Measurements from ENCODE around the gene CIZ1.
"Not testable (repeated sequence)": the region's sequence is repeated elsewhere in the genome, so short reads cannot be mapped to it uniquely, and the experiment has no call there.

Gene CIZ1

DNA sequence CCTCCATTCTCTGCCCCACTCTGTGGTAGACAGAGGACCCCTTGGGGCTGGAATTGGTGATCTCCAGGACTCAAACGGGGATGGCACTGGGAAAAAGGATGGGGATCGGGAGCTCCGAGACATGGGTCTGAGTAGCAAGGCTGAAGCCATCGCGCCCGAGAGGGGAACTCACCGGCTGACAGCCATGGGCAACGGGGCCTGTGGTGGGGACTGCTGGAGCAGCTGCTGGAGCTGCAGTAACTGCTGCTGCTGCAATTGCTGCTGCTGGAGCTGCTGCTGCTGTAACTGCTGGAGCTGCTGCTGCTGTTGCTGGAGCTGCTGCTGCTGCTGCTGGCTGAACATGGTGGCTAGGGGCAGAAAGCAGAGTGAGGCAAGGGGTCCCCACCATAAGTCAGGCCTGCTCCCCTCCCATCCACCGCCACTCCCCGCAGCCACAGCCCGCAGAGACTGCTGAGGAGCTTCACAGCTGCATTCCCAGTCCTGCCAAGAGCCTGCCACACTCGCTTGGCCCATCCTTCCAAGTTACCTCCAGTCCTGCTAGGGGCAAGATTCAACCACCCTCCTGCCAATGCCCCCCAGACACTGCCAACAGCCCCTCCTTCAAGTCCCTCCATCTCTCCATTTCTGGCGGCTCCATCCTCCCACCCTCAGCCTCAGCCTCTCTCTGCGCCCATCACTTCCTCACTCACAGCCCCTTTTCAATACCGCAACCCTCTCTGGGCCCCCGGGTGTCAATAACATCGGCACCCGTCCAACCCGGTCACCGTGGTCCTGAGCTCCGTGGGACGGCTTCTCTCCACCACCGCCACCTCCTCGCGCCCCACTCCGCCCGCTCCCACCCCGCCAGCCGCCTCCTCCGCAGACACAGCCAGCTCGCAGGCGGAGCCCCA, 611 bp downstream of the CIZ1 start:
- no peak for DNase-seq

DNA sequence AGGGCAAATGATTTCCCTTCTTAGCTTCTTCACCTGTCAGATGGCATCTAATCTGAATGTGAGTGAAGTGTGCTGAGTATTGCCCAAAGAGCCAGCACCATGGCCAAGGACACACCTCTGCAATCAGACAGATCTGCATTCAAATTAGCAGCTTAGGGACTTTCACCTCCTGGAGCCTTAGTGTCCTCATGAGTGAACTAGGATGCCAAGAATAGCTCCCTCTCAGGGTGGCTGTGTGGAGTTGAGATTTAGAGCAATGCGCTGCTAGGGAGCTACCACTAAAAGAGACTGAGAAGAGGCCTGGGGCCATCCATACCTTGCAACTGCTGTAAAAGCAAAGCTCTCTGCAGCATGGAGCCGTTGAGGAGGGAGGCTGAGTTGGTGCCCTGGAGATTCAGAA, 1.4 kb downstream of the CIZ1 start:
- no peak for DNase-seq

DNA sequence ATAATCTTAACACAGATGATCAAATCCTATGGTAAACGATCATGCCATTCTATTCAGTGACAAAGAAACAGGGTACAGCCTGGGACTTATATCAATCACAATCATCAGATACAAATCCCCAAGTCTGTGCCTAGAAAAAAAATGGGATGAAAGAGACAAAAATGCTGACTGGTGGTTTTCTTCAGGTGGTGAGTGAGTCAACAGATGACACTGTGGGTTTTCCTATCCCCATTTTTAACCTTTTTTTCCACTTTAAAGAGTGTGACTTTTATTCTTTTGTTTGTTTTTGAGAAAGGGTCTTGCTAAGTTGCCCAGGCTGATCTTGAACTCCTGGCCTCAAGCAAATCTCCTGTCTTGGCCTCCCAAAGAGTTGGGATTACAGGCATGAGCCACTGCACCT, 3.2 kb downstream of the CIZ1 start:
- DNase-seq = no peak

DNA sequence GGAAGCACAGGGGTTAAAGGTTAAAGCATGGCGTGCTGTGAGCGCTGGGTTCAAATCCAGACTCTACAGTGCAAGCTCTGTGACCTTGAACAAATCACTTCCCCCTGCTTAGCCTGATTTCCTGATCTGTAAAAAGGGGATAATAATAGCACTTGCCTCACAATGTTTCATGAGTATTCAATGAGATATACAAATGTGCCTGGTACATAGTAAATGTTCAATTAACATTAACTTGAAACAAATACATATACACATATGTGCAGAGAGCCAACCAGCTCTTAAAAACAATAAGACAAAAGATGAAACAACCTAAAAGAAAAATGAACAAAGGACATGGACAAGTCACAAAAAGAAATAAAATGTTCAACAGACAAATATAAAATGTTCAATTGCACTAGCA, 4.0 kb downstream of the CIZ1 start:
- no peak for DNase-seq

DNA sequence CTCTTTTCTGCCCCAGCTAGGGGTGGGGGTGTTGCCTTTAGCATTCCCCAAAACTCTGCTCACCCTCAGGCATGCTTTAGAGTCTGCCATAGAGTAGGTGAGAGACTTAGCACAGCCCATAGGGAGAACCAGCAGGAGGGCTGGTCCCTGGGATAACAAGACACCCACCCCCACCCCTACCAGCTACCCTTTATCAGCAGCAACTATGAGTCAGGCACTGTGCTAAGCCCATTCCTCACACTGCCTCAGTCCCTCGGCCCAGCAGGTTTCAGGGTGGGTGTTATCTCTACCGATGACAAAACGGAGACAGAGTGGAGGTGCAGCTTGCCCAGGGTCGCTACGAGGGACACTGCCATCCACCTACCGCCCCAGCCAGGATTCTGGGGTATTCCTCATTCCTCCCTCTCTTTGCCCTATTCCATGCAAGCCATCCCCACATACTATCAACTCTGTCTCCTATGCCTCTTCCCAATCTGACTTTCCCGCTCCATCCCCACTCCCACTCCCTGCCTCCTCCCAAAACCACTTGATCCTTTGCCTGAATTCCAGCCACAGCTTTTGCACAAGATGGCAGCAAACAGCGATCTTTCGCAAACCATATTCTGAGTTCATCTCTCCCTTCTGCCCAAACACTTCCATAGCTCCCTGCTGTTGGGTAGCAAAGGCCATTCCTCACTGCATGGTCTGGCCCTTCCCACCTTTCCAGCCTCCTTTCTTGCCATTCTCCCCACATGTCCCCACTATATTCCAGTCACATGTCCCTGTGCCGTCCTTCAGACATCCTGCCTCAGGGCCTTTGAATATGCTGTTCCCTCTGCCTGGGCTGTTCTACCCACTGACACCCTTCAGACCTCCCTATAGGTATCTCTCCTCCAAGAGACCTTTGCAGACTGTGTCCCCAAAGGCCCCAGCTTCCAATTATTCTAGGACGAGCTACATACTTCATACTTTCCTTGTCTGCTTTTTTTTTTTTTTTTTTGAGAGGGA, 5.1 kb downstream of the CIZ1 start:
- DNase-seq = no peak

DNA sequence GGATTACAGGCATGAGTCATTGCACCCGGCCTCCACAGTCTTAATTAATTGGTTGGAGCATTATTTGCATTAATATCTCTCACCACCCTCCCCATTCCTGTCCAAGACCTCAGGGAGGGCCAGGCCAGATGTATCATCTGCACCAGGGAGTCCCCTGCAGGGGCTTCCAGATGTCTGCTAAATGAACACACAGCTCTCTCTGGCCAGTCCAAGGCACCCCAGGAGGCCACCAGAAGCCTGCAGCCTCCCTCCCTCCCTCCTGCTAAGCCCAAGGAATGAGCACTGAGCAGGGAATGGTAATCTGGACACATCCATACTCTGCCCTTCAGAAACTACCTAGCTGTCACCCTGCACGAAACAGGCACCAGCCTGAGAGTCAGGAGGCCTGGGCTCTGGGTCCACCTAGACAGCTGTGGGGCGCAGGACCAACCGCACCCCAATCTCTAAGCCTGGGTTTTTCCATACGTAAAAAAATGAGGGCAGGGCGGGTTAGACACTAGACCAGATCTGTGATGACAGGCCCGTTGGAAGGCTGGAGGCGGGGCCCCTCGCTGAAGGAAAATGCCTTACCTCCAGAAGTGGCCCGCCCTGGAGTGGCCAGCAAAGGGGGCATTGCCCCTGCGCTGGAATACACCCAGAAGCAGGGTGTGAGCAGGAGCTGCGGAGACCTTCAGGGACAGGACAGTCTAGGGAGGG, 8.3 kb downstream of the CIZ1 start:
- no peak for DNase-seq

DNA sequence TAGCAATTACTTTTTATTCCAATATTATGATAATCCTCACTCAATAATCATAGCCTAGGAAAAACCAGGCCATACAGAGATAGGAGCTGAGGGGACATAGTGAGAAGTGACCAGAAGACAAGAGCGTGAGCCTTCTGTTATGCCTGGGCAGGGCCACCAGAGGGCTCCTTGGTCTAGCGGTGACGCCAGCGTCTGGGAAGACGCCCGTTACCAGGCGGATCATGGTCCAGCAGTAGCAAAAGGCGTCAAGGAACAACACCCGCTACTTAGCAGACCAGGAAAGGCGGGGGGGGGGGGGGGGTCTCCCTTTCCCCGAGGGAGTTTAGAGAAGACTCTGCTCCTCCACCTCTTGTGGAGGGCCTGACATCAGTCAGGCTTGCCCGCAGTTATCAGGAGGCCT, 9.9 kb downstream of the CIZ1 start:
- not testable (repeated sequence) for DNase-seq

DNA sequence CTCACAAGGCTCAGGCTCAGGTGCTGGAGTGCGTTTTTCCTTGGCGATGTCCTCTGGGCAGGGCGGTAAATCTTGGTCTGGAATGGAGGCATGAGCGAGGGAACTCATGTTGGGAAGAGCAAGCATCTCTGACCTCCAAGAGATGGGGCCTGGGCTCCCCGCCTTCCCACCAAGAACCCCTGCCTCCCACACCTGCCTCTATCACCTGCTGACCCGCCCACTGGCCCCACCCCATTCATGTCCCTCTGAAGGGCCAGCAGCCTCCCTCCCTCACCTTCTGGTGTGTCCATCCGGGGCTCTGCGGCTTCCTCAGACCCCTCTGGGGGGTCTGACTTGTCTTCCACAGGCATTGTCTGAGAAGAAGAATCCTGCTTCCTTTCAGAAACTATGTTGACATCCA, 10.9 kb downstream of the CIZ1 start:
- no peak for DNase-seq

DNA sequence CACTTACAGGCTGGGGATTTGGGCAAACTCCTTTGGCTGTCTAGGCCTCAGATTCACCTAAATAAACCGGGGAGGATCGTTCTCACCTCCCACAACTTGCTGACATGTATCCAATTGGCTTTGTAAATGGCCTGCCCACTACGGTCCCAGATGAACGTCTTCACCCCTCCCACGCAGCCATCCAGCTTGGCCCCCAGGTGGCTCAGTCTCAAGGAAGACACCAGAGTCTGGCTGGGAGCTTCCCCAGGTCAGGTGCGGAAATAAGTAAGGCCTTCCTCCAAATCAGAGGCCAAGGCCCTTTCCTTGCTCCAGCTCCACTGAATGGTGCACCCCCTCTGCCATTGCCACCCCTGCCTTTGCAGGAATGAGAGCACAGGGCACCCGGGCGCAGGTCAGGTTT, 11.4 kb downstream of the CIZ1 start:
- DNase-seq = no peak

DNA sequence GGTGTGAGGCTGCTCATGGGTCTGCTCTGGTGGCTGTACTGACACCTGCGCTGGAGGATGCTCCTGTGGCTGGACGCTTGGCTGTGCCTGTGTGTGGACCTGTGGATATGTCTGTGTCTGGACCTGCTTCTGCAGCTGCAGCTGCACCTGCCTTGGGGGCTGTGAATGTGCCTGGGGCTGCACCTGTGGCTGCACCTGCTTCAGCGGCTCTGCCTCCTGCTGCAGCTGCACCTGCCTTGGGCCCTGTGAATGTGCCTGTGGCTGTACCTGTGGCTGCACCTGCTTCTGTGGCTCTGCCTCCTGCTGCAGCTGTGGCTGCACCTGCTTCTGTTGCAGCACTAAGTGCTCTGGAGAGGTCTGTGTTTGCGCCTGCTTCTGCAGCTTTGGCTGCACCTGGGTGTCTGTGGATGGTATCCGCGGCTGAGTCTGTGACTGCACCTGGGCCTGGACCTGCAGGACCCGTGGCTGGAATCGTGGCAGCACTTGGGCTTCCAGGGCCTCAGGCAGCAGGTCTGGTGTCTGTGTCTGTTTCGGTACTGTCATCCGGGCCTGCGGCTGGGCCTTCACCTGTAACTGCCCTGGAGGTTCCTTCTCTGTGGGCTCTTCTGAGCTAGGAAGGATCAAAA, 12.5 kb downstream of the CIZ1 start:
- DNase-seq = no peak

DNA sequence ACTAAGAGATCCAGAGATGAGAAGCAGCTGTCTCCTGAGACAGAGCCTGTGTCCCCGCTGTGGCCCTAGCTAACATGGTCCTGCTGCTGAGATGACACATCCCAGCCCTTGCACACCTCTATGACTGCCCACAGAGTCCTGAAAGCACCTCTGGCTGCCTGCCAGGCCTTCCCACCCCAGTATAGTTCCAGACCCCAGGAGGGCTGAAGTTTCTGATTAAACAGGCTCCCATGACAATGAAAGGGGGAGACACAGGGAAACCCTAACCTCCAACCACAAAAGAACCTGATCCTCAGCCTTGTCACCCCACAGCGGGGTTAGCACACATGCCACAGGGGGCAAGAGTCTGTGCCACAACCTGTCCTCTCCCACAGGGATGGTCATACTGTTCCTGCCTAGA, 15.6 kb downstream of the CIZ1 start:
- no peak for DNase-seq

DNA sequence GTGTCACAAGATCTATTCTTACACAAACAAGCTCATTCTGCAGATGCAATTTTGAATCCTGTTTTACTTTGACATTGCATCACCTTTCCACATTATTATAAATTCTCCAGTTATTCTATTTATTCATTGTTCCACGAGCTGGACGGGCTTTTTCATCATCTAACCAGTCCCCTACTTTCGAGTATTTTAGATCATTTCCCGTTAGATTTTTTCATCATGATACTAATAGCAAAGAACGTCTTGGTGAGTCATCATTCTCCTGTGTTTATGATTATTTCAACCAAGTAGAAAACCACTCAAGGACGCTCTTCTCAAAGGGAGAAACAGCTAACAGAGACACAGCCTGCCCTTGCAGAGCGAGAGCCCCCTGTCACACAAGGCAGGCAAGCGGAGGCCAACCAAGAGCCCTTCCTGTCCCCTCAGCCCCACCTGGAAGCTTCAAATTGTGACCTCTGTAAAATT, 16.2 kb downstream of the CIZ1 start:
- no peak for DNase-seq

DNA sequence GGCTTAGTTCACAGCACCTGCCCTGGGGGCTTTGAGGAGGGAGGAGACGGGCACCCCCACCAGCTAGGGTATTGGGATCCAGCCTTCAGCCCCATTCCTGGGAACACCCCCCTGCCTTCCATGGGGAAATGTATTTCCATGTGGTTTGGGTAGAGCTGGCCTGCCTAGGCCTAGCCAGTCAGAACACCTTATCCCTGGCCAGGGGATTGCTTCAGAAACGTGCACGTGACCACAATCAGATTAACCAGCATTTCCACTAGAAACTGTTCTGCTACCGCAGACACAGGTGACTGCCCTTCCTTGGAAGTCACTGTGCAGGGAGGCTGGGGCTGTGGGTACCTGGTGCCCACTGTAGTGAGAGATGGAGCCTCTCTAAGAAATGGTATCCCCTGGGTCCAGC, 17.3 kb downstream of the CIZ1 start:
- no peak for DNase-seq

DNA sequence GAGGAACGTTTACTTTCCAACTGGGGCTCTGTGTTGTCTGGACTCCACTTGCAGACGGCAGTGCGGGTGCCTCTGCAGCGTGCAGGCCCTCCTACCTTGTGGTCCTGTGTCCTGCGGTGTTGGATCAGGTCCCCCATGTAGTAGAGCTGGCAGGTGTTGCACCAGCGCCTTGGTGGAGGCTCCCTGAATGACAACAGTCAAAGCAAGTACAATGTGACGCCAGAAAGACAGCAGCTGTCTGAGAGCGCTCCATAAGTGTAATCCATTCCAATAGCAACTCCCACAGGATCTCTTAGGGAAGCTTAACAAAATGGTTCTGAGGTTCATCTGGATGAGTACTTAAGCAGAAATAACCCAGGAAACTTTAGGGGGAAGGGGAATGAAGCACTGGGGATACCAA, 21.4 kb downstream of the CIZ1 start:
- DNase-seq = no peak

DNA sequence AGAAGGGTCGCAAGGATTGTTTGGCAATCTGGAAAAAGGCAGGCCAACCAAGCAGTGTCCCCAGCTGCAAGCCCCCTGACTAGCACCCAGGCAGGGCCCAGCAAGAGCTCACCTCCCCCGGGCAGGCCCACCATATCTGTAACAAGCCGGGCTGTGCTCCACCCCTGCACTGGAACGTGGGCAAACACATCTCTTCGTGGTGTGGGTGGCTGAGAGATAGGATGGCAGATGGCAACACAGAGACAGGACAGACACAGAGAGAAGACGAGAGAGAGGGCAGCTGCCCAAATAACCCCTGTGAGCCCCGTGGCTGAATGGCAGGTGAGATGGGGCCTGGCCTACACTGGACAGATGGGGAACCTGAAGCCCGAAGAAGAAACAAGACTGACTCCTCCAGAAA, 21.9 kb downstream of the CIZ1 start:
- no peak for DNase-seq

DNA sequence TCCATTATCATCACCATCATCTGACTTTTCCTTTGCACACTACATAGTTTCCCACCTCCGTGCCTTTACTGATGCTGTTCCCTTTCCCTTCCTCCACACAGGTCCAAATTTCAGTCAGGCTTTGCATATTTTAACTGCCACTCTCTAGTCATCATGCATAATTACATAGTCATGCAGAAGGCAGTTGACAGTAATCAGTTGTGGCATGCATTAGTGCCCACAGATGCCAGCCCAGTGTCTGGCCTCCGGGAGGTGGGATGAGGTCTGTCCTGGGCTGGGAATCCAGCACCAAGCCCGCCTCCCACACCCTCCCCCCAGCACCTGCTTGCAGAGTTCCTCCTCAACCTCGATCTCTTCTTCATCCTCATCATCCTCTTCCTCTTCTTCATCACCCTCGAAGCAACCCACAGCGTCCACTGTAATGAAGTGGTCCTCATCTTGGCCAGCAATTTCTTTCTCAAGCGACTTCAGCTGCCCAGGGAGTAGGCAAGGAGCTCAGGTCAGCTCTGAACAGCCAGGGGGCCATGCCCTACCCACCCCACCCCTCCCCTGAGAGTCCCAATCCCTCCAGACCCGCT, 22.6 kb downstream of the CIZ1 start:
- DNase-seq = no peak

DNA sequence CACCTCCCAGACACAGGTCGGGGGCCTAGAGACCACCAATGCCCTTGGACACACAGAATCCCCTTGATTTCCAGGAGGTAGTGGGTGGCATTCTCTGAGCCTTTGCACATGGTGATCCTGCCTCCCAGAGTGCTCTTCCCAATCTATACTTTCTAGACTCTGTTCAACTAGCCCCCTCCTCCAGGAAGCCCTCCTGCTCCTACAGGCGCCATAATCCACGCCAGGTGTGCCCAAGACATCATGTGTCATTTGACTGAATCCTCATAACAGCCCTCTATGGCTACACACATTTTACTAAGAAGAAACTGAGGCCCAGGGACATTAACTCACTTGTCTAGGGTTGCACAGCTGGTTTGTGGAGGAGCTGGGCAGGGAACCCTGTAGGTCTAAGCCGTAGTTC, 24.2 kb downstream of the CIZ1 start:
- DNase-seq = no peak

DNA sequence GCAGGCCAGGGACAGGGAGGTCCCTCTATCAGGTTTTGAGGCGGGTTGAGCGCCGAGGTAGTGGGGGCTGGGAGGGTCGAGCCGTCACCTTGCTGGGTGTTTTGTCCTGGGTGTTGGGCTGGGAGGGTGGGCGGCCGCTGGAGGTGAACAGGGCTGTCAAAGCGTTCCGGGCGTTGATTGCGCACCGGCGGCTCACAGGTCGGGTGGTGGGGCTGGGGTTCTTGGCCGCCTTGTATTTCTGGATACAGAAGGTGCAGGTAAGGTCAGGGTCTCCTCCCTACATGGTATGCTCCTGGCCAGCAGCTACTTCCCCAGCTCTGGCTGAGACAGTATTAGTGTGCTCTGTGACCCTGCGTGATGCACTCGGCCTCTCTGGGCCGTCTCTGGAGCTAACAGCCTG, 25.2 kb downstream of the CIZ1 start:
- no peak for DNase-seq

DNA sequence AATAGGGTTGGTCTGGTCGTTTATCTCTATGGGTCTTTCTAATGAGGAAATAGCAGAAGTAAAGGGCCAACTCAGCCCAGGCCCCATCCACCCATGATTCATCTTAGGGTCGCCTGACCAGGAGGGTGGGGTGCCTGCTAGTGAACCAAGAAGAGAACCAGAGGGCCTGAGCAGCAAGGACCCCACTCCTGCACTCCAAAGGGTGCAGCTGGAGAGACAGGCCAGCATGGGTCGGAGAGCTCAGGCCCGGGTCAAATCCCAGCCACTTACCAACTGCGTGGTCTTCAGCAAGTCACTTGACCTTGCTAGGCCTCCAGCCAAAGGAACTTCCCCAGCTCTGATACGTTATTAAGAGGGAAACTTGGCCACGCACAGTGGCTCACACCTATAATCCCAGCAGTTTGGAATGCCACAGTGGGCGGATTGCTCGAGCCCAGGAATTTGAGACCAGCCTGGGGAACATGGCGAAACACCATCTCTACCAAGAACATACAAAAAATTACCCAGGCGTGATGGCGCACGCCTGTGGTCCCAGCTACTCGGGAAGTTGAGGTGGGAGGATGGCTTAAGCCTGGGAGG, 27.0 kb downstream of the CIZ1 start:
- no peak for DNase-seq

DNA sequence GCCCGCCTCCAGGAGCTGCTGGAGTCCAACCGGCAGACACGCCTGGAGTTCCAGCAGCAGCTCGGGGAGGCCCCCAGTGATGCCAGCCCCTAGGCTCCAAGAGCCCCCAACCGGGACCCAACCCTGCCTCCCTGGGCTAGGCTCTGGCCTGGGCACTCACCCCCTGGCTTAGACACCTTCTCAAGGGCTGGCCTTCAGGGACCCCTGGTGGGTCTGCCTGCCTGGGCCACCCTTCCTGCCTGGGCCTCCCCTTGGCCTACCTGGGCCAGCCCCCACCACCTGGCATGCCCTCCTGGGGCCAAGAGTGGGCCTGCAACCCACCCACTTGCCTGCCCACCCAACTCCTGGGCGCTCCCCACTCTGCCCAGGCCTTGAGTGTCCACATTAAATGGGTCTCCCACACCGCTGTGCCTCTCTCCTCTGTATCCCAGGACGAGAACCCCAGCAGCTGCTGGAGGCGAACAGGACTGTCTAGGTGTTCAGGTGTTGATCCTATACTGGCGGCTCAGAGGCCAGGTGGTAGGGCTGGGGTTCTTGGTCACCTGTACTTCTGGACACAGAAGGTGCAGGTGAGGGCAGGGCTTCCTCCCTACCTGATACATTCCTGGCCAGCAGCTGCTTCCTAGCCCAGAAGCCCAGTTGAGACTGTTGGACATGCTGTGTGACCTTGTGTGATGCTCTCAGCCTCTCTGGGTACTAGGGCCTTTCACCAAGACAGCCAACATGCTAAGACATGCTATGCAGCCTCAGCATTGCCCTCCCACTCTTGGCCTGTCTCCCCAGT, 27.7 kb downstream of the CIZ1 start:
- DNase-seq = no peak

DNA sequence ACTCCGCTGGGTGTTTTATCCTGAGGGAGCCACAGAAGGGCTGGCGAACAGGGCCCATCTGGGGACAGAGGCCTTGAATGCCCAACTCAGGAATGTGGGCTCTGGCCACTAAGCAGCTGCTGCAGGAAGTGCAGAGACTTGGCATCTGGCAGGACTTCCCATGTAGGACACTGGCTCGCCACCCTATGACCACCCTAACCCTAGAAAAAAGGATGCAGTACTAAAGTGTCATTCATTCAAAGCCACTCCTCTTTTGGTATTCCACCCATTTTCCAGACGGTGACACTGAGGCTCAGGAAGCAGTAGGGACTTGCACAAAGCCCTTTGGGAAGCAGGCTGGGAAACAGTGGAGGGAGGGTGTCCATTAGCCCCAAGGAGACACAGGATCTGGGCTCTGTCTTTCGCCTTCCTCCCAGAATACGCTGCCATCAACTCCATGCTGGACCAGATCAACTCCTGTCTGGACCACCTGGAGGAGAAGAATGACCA, 28.3 kb downstream of the CIZ1 start:
- no peak for DNase-seq
